Esophagus muscularis mucosa (tissue), 3 donors: ENCODE measurements around the gene PROSER3.

Experiments
- CTCF ChIP-seq, 3 experiments: fragments of 200-600 bp in 2 of 3; fragments of 450-650 bp in 1 of 3; sonication (generic) in 2 of 3; IDR thresholded peaks; one replicate each; pipeline ENCODE4 v1.5.1; 2017 to 2019; ENCODE audit warnings: antibody characterized with exemption in 3 of 3, mild to moderate bottlenecking in 2 of 3, moderate library complexity in 1 of 3
- POLR2A ChIP-seq: fragments of 450-650 bp; IDR thresholded peaks from one replicate; pipeline ENCODE4 v1.6.1; 2017; ENCODE audit warnings: antibody characterized with exemption, moderate library complexity, mild to moderate bottlenecking, low read depth

- TF ChIP-seq CTCF (IDR thresholded peaks at IDR 0.05) = no peak
- no peak for TF ChIP-seq POLR2A
Observed at GRCh38 chr19:35775046-35775297, 17.0 kb downstream of the PROSER3 start.
